Effector memory CD8-positive, alpha-beta T cell (primary cell): Measurements from ENCODE around the gene FGD5.

Source experiments
- ATAC-seq: fragments of 150-1000 bp; cut with Tn5 transposase; replicated peaks from 2 replicates; pipeline ENCODE4 v1.10.0; 2021; ENCODE audit warnings: mild to moderate bottlenecking, moderate library complexity
- DNase-seq, 3 experiments: peaks; one replicate each; pipeline ENCODE4 v3.0.0; 2021
- H3K27ac Mint-ChIP-seq, 2 donors: one replicate each; pipeline ENCODE4 v1.8.0; 2022; ENCODE audit warnings: mild to moderate bottlenecking in 2 of 2, mixed read lengths in 2 of 2, moderate library complexity in 2 of 2
- H3K27me3 Mint-ChIP-seq, 2 donors: one replicate each; pipeline ENCODE4 v1.8.0; 2022; ENCODE audit warnings: mixed read lengths in 2 of 2
- H3K36me3 Mint-ChIP-seq: one replicate; pipeline ENCODE4 v1.8.0; 2022; ENCODE audit warnings: mild to moderate bottlenecking, moderate library complexity, mixed read lengths; ENCODE audit not compliant: insufficient read depth
- H3K4me1 Mint-ChIP-seq, 2 donors: one replicate each; pipeline ENCODE4 v1.8.0; 2022; ENCODE audit warnings: low read depth in 2 of 2, mixed read lengths in 2 of 2
- H3K4me3 Mint-ChIP-seq, 2 donors: one replicate each; pipeline ENCODE4 v1.8.0; 2022; ENCODE audit warnings: mild to moderate bottlenecking in 2 of 2, mixed read lengths in 2 of 2, moderate library complexity in 2 of 2
- H3K9me3 Mint-ChIP-seq, 2 donors: one replicate each; pipeline ENCODE4 v1.8.0; 2022; ENCODE audit warnings: mixed read lengths in 2 of 2

The FGD5 gene

GRCh38 chr3:14794435-14794834 lies 24.3 kb upstream of the FGD5 start:
- Mint-ChIP-seq H3K4me3 (no peak overlapping the region), H3K27ac (no peak overlapping the region), H3K9me3 (no peaks in the 10 kb centered on the region), H3K27me3 (peaks cover 42 to 78% of the 10 kb centered on the region in 2 donors), H3K4me1 (no peaks in the 10 kb centered on the region), H3K36me3 (no peaks in the 10 kb centered on the region)
- ATAC-seq, result no peak
- DNase-seq, result no peak

GRCh38 chr3:14795996-14796395 lies 22.8 kb upstream of the FGD5 start:
- H3K27me3 Mint-ChIP-seq, result peaks cover 37 to 78% of the 10 kb centered on the region in 2 donors

GRCh38 chr3:14796403-14797077 lies 22.2 kb upstream of the FGD5 start:
- no peak for ATAC-seq
- H3K27ac Mint-ChIP-seq, result no peak overlapping the region
- H3K27me3 Mint-ChIP-seq, result peaks cover 35 to 77% of the 10 kb centered on the region in 2 donors
- no peak overlapping the region for H3K4me3 Mint-ChIP-seq
- no peak for DNase-seq
- H3K36me3 Mint-ChIP-seq, result no peaks in the 10 kb centered on the region
- H3K9me3 Mint-ChIP-seq, result no peaks in the 10 kb centered on the region
- H3K4me1 Mint-ChIP-seq, result no peaks in the 10 kb centered on the region

More at GRCh38 chr3:14795996-14796395, 22.8 kb upstream of the FGD5 start:
- no peak for DNase-seq
- H3K27ac Mint-ChIP-seq, result no peak overlapping the region
- no peaks in the 10 kb centered on the region for H3K9me3 Mint-ChIP-seq
- no peaks in the 10 kb centered on the region for H3K4me1 Mint-ChIP-seq
- no peak overlapping the region for H3K4me3 Mint-ChIP-seq
- no peaks in the 10 kb centered on the region for H3K36me3 Mint-ChIP-seq
- ATAC-seq, result no peak

GRCh38 chr3:14797731-14798130 lies 21.0 kb upstream of the FGD5 start:
- no peak overlapping the region for H3K4me3 Mint-ChIP-seq
- no peak overlapping the region for H3K27ac Mint-ChIP-seq
- H3K36me3 Mint-ChIP-seq, result no peaks in the 10 kb centered on the region
- H3K4me1 Mint-ChIP-seq, result no peaks in the 10 kb centered on the region
- no peak for DNase-seq
- no peak for ATAC-seq
- no peaks in the 10 kb centered on the region for H3K9me3 Mint-ChIP-seq
- H3K27me3 Mint-ChIP-seq, result peaks cover 32 to 81% of the 10 kb centered on the region in 2 donors

GRCh38 chr3:14798231-14798630 lies 20.5 kb upstream of the FGD5 start:
- H3K4me1 Mint-ChIP-seq, result no peaks in the 10 kb centered on the region
- no peak for DNase-seq
- peaks cover 31 to 81% of the 10 kb centered on the region in 2 donors for H3K27me3 Mint-ChIP-seq
- H3K9me3 Mint-ChIP-seq, result no peaks in the 10 kb centered on the region
- no peak for ATAC-seq
- H3K36me3 Mint-ChIP-seq, result no peaks in the 10 kb centered on the region
- H3K27ac Mint-ChIP-seq, result no peak overlapping the region
- H3K4me3 Mint-ChIP-seq, result no peak overlapping the region

- Mint-ChIP-seq H3K36me3 (no peaks in the 10 kb centered on the region), H3K9me3 (no peaks in the 10 kb centered on the region), H3K27me3 (peaks cover 36 to 81% of the 10 kb centered on the region in 2 donors), H3K4me3 (no peak overlapping the region), H3K27ac (no peak overlapping the region), H3K4me1 (no peaks in the 10 kb centered on the region)
- DNase-seq, result no peak
- no peak for ATAC-seq
Measured at GRCh38 chr3:14799146-14799545, 19.6 kb upstream of the FGD5 start.

- peaks cover 0 to 2% of the 10 kb centered on the region in 2 donors for H3K4me1 Mint-ChIP-seq
- peaks cover 47 to 91% of the 10 kb centered on the region in 2 donors for H3K27me3 Mint-ChIP-seq
- no peaks in the 10 kb centered on the region for H3K9me3 Mint-ChIP-seq
- DNase-seq, result no peak
- no peak for ATAC-seq
- no peaks in the 10 kb centered on the region for H3K36me3 Mint-ChIP-seq
- no peak overlapping the region for H3K27ac Mint-ChIP-seq
- H3K4me3 Mint-ChIP-seq, result no peak overlapping the region
Measured at GRCh38 chr3:14801031-14801430, 17.7 kb upstream of the FGD5 start.

GRCh38 chr3:14801668-14802380 lies 16.9 kb upstream of the FGD5 start:
- no peak for ATAC-seq
- no peak for DNase-seq
- no peaks in the 10 kb centered on the region for H3K36me3 Mint-ChIP-seq
- H3K9me3 Mint-ChIP-seq, result no peaks in the 10 kb centered on the region
- no peak overlapping the region for H3K27ac Mint-ChIP-seq
- H3K27me3 Mint-ChIP-seq, result peaks cover 51 to 93% of the 10 kb centered on the region in 2 donors
- H3K4me3 Mint-ChIP-seq, result no peak overlapping the region
- H3K4me1 Mint-ChIP-seq, result peaks cover 0 to 4% of the 10 kb centered on the region in 2 donors

GRCh38 chr3:14802381-14802731 lies 16.4 kb upstream of the FGD5 start:
- Mint-ChIP-seq H3K4me3 (no peak overlapping the region), H3K9me3 (no peaks in the 10 kb centered on the region), H3K36me3 (no peaks in the 10 kb centered on the region), H3K27me3 (peaks cover 55 to 93% of the 10 kb centered on the region in 2 donors), H3K4me1 (peaks cover 0 to 5% of the 10 kb centered on the region in 2 donors), H3K27ac (no peak overlapping the region)
- ATAC-seq, result no peak
- no peak for DNase-seq

GRCh38 chr3:14803101-14803980 lies 15.4 kb upstream of the FGD5 start:
- ATAC-seq, result no peak
- Mint-ChIP-seq H3K4me1 (peaks cover 0 to 5% of the 10 kb centered on the region in 2 donors), H3K27me3 (peaks cover 50 to 93% of the 10 kb centered on the region in 2 donors), H3K36me3 (no peaks in the 10 kb centered on the region), H3K9me3 (no peaks in the 10 kb centered on the region), H3K27ac (no peak overlapping the region), H3K4me3 (no peak overlapping the region)
- DNase-seq, result no peak

- no peak for ATAC-seq
- Mint-ChIP-seq H3K4me3 (no peak overlapping the region), H3K27me3 (peaks cover 58 to 93% of the 10 kb centered on the region in 2 donors)
Measured at GRCh38 chr3:14803981-14804834, 14.6 kb upstream of the FGD5 start.

GRCh38 chr3:14804835-14805780 lies 13.7 kb upstream of the FGD5 start:
- no peak overlapping the region for H3K27ac Mint-ChIP-seq
- ATAC-seq (no peak), DNase-seq (no peak)
- H3K9me3 Mint-ChIP-seq, result no peaks in the 10 kb centered on the region
- H3K36me3 Mint-ChIP-seq, result no peaks in the 10 kb centered on the region
- no peak overlapping the region for H3K4me3 Mint-ChIP-seq
- peaks cover 0 to 5% of the 10 kb centered on the region in 2 donors for H3K4me1 Mint-ChIP-seq
- peaks cover 53 to 93% of the 10 kb centered on the region in 2 donors for H3K27me3 Mint-ChIP-seq

More at GRCh38 chr3:14803981-14804834, 14.6 kb upstream of the FGD5 start:
- H3K36me3 Mint-ChIP-seq, result no peaks in the 10 kb centered on the region
- no peak for DNase-seq
- H3K4me1 Mint-ChIP-seq, result peaks cover 0 to 5% of the 10 kb centered on the region in 2 donors
- no peak overlapping the region for H3K27ac Mint-ChIP-seq
- no peaks in the 10 kb centered on the region for H3K9me3 Mint-ChIP-seq
